Panc1 (cell line): ENCODE results near the gene BHLHA15. TPM values are rescaled to one million over a fixed set of nuclear protein-coding genes. Genes with fewer than 3 reads are reported as not detected.

Experiments used
- ATAC-seq: fragments of 200-7000 bp; cut with Tn5 transposase; 2 replicates; pipeline ENCODE4 v1.9.1; 2020; ENCODE audit warnings: mild to moderate bottlenecking, moderate library complexity
- BruUV-seq: library from RNA; stranded (reverse); fragments of 400-500 nt; replicated peaks from 2 replicates; lab custom pipeline; 2021; lab: Mats Ljungman, UMichigan
- CTCF ChIA-PET: fragments of 300-600 bp; sonication (Branson Sonifier 250); formaldehyde crosslinking; loops from one replicate; lab custom pipeline; 2022; ENCODE audit warnings: antibody characterized with exemption; lab: Charles Lee
- POLR2A ChIA-PET: fragments of 300-600 bp; sonication (Branson Sonifier 250); formaldehyde crosslinking; loops from one replicate; lab custom pipeline; 2022; ENCODE audit warnings: antibody characterized with exemption; lab: Charles Lee
- DNase-seq: peaks from one replicate; pipeline ENCODE4 v3.0.0-alpha.2; 2010; ENCODE audit warnings: low read depth, low spot score
- H3K27ac ChIP-seq: 2 replicates; pipeline ENCODE4 v1.5.1; 2011; ENCODE audit warnings: mild to moderate bottlenecking, low read length, inconsistent platforms
- H3K27me3 ChIP-seq: fragments of 200-500 bp; sonication (Bioruptor generic); 2 replicates; pipeline ENCODE4 v1.6.0; 2014; ENCODE audit warnings: low read length, inconsistent platforms; ENCODE audit not compliant: control insufficient read depth, insufficient read depth
- H3K36me3 ChIP-seq: fragments of 200-500 bp; sonication (Bioruptor generic); 2 replicates; pipeline ENCODE4 v1.5.1; 2014; ENCODE audit warnings: inconsistent platforms, mild to moderate bottlenecking, low read length, moderate library complexity; ENCODE audit not compliant: control insufficient read depth, insufficient read depth
- H3K4me1 ChIP-seq: 2 replicates; pipeline ENCODE4 v1.5.1; 2011; ENCODE audit warnings: inconsistent platforms, mild to moderate bottlenecking, low read length, moderate library complexity; ENCODE audit not compliant: control insufficient read depth, insufficient read depth
- H3K4me3 ChIP-seq, 2 experiments: 2 replicates each; pipeline ENCODE4 v1.5.1; 2011 to 2012; ENCODE audit warnings: low read depth in 2 of 2, low read length in 2 of 2, mild to moderate bottlenecking in 2 of 2, inconsistent platforms in 1 of 2, moderate library complexity in 1 of 2
- H3K9me3 ChIP-seq: fragments of 200-500 bp; sonication (Bioruptor generic); 2 replicates; pipeline ENCODE4 v1.5.1; 2014; ENCODE audit warnings: low read depth, mild to moderate bottlenecking, inconsistent platforms, low read length, moderate library complexity; ENCODE audit not compliant: control insufficient read depth, insufficient read depth
- CTCF ChIP-seq: fragments of 450-650 bp; IDR thresholded peaks from 2 replicates; pipeline ENCODE4 v1.5.1; 2017; ENCODE audit warnings: mild to moderate bottlenecking
- POLR2AphosphoS5 ChIP-seq: IDR thresholded peaks from 2 replicates; pipeline ENCODE4 v1.6.1; 2012; ENCODE audit warnings: mild to moderate bottlenecking, low read depth, low read length, moderate library complexity
- REST ChIP-seq, 2 experiments: IDR thresholded peaks; 2 replicates each; pipeline ENCODE4 v1.6.1; 2011 to 2012; ENCODE audit warnings: low read depth in 2 of 2, control low read depth in 1 of 2, low read length in 1 of 2, mild to moderate bottlenecking in 1 of 2, moderate library complexity in 1 of 2; ENCODE audit not compliant: insufficient read depth in 1 of 2
- SIN3A ChIP-seq: IDR thresholded peaks from 2 replicates; pipeline ENCODE4 v1.6.1; 2012; ENCODE audit warnings: low read depth, mild to moderate bottlenecking, low read length, moderate library complexity, borderline replicate concordance; ENCODE audit not compliant: insufficient read depth
- TCF7L2 ChIP-seq: IDR thresholded peaks from 2 replicates; pipeline ENCODE4 v1.6.1; 2011; ENCODE audit warnings: mild to moderate bottlenecking, low read depth, low read length, inconsistent platforms
- in situ Hi-C: cut with HindIII; loops from 2 replicates; pipeline ENCODE4 v1.10.0; 2016; ENCODE audit warnings: low sequenced_read_pairs, low pct_unique_long_range_greater_than_20kb
- intact Hi-C: fragments of 100-400 bp; cut with micrococcal nuclease; formaldehyde crosslinking; loops from one replicate; pipeline ENCODE4 v1.10.0; 2022; ENCODE audit not compliant: unreplicated experiment
- total RNA-seq: library from RNA; stranded (reverse); gene quantifications from one replicate; pipeline ENCODE4 v1.2.1, GENCODE V29; 2021; ENCODE audit not compliant: unreplicated experiment

The BHLHA15 gene
- total RNA-seq, 1 experiment from 2014 or later, result 0.26 TPM

GRCh38 chr7:98202367-98203195 is 8.7 kb upstream of the BHLHA15 start:
- in situ Hi-C loops, result no loop called here
- no peaks in the 10 kb centered on the region for H3K27me3 ChIP-seq
- no peak for TF ChIP-seq POLR2AphosphoS5
- no peak for TF ChIP-seq REST (IDR thresholded peaks at IDR 0.05; ENCODE audit: insufficient read depth in 1 of 2, low read depth in 2 of 2, low read length in 1 of 2)
- no peak for TF ChIP-seq TCF7L2
- no peak for TF ChIP-seq SIN3A
- no peak for TF ChIP-seq CTCF
- ATAC-seq (no peak), DNase-seq (no peak)
- H3K27ac ChIP-seq, result no peak overlapping the region
- H3K9me3 ChIP-seq, result no peaks in the 10 kb centered on the region
- POLR2A ChIA-PET, result no interaction called here
- H3K4me1 ChIP-seq, result no peaks in the 10 kb centered on the region
- CTCF ChIA-PET, result no interaction called here
- H3K4me3 ChIP-seq, result no peak overlapping the region
- BruUV-seq, result no TSS peak
- intact Hi-C loops, result no loop called here
- H3K36me3 ChIP-seq, result no peaks in the 10 kb centered on the region

- ChIA-PET CTCF (no interaction called here), POLR2A (no interaction called here)
- no peak overlapping the region for H3K4me3 ChIP-seq
- H3K27ac ChIP-seq, result no peak overlapping the region
- H3K27me3 ChIP-seq, result no peaks in the 10 kb centered on the region
- H3K4me1 ChIP-seq, result no peaks in the 10 kb centered on the region
- ATAC-seq, result no peak
- DNase-seq, result no peak
- H3K36me3 ChIP-seq, result no peaks in the 10 kb centered on the region
- H3K9me3 ChIP-seq, result no peaks in the 10 kb centered on the region
- intact Hi-C loops, result no loop called here
- TF ChIP-seq REST (IDR thresholded peaks at IDR 0.05; ENCODE audit: insufficient read depth in 1 of 2, low read depth in 2 of 2, low read length in 1 of 2) (no peak), TCF7L2 (no peak), CTCF (no peak), SIN3A (no peak), POLR2AphosphoS5 (no peak)
- in situ Hi-C loops, result no loop called here
- no TSS peak for BruUV-seq
These were observed 7.8 kb upstream of the BHLHA15 start for GRCh38 chr7:98203261-98203963.
